KOPT-K1 (cell line): ENCODE measurements around the gene TBX19.

Experiments used
- H3K27ac ChIP-seq: fragments of 200-600 bp; sonication (generic); 2 replicates; pipeline ENCODE4 v1.5.1; 2016; ENCODE audit warnings: antibody characterized with exemption, mild to moderate bottlenecking, low read depth, low read length; ENCODE audit not compliant: poor library complexity, severe bottlenecking
- H3K36me3 ChIP-seq: fragments of 200-600 bp; sonication (generic); 2 replicates; pipeline ENCODE4 v1.5.1; 2017; ENCODE audit warnings: antibody characterized with exemption, mild to moderate bottlenecking, low read length, moderate library complexity; ENCODE audit not compliant: insufficient read depth
- H3K9me3 ChIP-seq: fragments of 200-600 bp; sonication (generic); 2 replicates; pipeline ENCODE4 v1.5.1; 2017; ENCODE audit warnings: antibody characterized with exemption, low read length, mild to moderate bottlenecking; ENCODE audit not compliant: insufficient read depth, poor library complexity, severe bottlenecking

The TBX19 gene

DNA sequence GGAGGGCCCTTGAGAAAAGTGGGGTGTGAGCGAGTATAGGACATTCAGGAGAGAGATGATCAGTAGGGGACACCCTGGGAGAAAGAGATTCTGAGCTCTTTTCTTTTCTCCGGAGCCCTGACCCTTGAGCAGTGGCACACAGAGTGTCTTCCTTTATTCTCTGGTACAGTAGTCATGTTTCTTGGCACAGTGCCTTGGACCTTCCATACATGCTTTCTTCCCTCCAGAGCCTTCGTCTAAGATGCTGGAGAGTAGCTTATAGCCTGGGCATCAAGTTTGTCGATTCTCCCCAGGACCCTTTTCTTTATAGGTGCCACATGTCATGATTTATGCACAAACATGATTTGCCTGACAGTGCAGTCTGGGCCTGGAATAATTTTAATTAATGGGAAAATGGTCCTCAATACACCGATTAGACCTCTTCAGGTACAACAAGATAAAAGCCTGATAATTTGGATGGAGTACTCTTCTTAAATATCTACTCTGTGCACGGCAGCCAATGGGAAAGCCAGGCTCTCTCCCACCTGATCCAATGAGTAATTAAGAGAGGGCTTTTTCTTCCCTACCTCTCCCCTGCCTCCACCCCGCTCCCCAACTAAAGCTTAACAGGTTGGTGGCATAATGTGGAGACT is at the start of gene TBX19:
TSS of gene TBX19 (plus strand) at position 582 of the 632 bp plus-strand sequence. CDS start 214 bp downstream, outside the sequence.
- Histone ChIP-seq H3K36me3 (no peaks in the 10 kb centered on the region), H3K9me3 (no peaks in the 10 kb centered on the region), H3K27ac (no peak within 1 kb of the TSS)

DNA sequence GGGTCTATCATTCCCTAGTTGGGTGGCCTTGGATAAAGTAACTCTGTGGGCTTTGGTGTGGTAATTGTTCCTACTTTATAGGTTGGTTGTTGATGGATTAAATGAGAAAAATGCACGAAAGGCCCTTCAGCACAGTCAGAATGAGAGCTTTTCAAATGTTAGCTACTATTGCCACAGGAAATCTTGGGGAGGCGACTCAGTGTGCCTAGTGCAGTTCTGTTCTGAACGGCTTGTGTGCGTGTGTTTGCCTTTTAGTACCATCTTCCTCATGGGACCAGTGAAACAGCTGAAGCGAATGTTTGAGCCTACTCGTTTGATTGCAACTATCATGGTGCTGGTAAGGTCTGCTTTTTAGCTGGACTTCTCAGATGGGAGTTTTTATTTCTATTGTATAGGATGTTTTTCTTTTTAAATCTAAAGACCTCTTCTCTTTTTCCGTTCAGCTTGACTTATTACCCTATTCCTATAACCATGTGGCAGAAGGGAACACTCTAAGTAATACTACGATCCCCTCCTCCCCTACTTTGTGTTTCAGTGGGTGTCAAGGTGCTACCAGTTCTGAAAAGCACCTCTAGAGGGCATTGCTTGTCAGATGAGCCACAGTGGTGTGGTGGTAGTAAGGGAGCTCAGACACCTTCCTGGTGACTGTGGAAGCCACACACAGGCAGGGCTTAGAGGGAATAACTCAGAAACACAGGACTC is 45.7 kb upstream of the TBX19 start:
- H3K27ac ChIP-seq: no peak overlapping the region
- no peaks in the 10 kb centered on the region for H3K9me3 ChIP-seq
- peaks cover 100% of the 10 kb centered on the region for H3K36me3 ChIP-seq

DNA sequence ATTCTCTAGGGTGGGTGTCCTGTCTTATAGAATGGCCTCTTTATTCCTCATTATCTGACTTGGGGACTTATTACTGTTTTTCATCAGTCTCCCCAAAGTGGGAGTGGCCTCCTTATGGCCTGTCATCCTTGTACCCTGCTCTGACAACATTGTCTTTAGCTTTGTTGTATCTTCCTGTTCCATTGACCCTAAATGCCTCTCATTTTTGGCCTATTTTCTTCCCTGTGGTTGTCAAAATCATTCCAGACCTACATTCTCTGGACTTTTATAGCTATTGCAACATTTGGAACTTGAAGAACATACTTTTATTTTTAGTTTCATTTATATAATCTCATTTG is 45.2 kb upstream of the TBX19 start:
- H3K36me3 ChIP-seq: peaks cover 100% of the 10 kb centered on the region
- H3K27ac ChIP-seq: no peak overlapping the region
- no peaks in the 10 kb centered on the region for H3K9me3 ChIP-seq

DNA sequence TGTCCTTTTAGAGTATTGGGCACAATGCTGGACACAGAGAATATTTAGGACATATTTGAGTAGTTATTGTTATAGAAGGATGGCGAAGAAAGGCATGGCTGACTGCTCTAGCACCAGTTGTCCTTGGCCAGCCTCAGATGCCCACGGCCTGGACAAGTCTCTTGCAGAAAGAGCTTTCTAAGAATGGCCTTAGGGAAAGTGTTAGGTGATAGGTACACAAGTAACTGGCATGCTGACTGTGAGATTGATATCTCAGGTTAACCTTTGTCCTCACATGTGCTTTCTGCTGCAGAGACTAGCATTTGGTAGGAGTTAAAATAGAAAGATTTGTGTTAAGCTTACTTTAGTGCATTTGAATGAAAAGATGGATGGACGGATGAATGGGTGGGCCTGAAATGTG is 44.7 kb upstream of the TBX19 start:
- H3K9me3 ChIP-seq: no peaks in the 10 kb centered on the region
- peaks cover 100% of the 10 kb centered on the region for H3K36me3 ChIP-seq
- no peak overlapping the region for H3K27ac ChIP-seq

DNA sequence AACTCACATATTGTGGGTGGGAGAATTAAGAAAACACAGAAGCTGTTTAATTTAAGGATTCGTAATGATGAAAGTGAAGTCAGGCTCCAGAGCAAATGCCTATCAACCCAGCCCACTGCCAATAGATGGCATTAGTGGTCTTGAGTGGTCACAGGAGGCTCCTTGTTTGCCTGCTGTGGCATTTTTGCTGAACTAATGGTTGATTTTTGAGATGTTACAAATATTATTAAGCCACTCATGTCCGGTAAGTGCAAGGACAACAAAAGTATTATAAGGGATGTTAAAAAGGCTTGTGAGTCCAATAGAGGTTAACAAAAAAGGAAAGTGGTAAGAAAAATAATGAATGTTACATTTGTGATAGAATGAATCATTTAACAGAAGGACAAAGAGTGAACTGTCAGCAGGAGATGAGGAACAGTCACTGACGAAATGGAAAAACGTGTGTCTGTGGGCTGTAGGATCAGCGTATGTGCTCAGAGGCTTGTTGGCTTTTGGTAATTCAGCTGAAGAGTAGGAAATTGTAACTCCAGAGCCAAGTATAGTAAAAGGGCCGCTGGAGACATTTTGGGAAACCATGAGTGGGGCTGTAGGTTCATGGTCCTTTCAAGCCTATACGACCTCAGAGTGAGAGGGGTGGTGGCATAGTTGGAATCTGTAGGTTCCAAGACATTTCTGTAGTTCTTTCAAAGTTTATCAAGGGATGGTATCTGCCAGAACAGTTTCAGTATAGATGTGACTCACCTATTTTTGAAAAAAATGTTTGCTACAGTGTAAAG is 43.7 kb upstream of the TBX19 start:
- Histone ChIP-seq H3K36me3 (peaks cover 100% of the 10 kb centered on the region), H3K9me3 (no peaks in the 10 kb centered on the region), H3K27ac (no peak overlapping the region)

DNA sequence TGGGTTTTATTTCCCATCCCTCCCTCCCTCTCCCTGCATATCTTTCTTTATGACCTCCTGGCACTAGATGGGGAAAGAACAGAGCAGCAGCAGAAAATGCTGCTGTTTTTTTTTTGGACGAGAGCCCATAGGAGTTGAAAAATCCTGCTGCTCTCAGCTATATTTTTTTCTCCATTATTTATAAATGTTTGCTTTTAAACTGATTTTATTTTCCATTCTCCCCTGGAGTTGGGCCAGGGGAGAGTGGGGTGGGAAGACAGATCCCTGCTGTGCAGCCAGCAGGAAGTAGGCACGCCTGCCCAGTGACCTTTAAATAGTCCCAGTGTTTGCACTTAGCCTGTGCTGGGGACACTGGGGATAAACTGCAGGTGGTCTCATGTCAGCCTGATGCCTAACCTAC is 37.5 kb upstream of the TBX19 start:
- peaks cover 99% of the 10 kb centered on the region for H3K36me3 ChIP-seq
- no peak overlapping the region for H3K27ac ChIP-seq
- H3K9me3 ChIP-seq: no peaks in the 10 kb centered on the region

DNA sequence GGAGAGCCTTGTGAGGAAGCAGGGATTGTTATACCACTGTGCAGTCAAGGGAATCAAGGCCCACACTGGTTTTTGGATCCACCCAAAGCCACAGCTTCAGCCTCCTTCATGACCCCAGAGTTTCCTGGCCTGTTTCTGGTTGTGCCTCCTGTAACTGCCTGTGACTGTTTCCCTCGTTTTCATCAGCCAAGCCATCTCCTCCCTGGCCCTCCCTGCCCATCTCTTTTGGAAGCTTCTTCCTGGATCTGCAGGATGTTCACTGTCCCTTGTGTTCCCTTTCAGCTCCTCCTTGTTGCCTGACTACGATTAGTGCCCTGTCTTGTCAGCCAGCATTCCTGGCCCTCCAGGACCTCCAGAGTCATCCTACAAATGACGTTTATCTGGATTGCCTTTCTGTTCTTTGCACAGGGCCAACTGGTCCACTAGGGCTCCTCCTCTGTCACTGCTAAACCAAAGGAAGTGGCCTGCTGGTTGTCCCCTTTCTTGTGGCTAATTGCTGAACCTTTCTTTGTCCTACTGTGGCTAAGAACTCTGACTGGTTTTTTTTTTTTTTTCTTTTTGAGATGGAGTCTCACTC is 37.0 kb upstream of the TBX19 start:
- no peaks in the 10 kb centered on the region for H3K9me3 ChIP-seq
- peaks cover 93% of the 10 kb centered on the region for H3K36me3 ChIP-seq
- peak overlapping the region; percentile 8 for H3K27ac ChIP-seq

DNA sequence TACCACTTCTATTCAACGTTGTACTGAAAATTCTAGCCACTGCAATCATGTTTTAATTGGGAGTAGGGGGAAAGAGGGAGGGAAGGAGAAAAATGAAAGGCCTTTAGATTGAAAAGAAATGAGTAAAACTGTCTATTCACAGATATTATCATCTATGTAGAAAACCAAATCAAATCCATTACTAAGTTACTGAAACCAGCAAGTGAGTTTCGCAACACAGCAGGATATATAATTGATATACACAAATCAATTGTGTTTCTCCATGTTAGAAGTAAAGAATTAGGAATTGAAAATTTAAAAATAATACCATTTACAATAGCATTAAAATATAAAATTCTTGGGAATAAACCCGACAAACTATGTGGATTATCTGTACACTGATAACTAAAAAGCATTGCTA is 35.6 kb upstream of the TBX19 start:
- peaks cover 92% of the 10 kb centered on the region for H3K36me3 ChIP-seq
- H3K9me3 ChIP-seq: no peaks in the 10 kb centered on the region
- no peak overlapping the region for H3K27ac ChIP-seq

DNA sequence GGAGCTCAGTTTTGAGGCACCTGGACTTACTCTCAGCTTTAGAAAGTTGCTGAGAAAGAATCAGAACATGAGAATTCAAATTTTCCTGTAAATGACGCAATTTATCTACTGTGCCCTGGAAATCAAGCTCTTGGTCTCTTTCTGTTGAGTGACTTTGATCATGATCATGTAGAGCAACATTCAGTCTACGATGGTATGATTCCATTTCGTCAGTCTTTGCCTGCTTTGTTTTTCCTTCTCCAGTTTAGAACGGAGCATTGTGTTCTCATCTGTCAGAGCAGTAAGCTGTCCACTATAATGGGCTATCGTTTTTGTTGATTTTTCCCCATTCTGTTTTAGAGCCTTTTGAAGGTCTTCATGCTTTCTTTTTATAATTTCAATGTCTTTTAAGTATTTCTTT is 34.2 kb upstream of the TBX19 start:
- Histone ChIP-seq H3K36me3 (peaks cover 92% of the 10 kb centered on the region), H3K9me3 (no peaks in the 10 kb centered on the region), H3K27ac (no peak overlapping the region)

DNA sequence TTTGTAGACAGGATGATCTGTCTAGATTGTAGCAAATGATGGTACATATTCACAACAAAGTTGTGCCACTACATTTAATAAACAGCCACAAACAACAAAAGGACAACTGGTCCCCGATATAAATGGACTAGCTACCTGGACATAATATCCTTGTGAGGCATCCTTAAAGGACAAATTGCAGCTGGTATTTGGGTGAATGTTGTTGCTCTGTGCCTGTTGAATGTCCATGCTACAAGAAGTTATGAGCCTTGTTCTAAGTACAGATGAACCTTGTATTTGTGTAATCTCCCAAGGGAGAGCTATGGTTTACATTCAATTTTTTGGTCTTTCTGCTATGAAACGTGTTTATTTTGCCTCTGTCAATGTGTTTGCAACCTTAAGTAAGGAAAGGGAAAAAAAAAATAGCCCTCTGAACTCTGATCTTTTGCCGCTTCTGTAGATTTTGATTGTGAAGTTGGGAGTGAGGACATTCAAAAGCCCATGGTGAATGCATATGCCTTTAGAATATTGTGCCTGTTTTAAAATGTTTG is 28.4 kb upstream of the TBX19 start:
- Histone ChIP-seq H3K9me3 (peaks cover 30% of the 10 kb centered on the region), H3K36me3 (peaks cover 86% of the 10 kb centered on the region), H3K27ac (no peak overlapping the region)

DNA sequence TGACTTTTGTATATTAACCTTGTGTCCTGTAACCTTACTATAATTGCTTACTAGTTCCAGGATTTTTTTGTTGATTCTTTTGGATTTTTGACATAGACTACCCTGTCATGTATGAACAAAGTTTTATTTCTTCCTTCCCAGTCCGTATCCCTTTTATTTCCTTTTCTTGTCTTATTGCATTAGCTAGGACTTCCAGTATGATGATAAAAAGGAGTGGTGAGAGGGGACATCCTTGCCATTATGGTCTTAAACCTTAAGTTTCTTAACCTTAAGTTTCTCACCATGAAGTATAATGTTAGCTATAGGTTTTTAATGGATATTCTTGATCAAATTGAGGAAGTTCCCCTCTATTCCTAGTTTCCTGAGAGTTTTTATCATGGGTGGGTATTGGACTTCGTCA is 24.5 kb upstream of the TBX19 start:
- peaks cover 30% of the 10 kb centered on the region for H3K9me3 ChIP-seq
- peaks cover 54% of the 10 kb centered on the region for H3K36me3 ChIP-seq
- no peak overlapping the region for H3K27ac ChIP-seq

DNA sequence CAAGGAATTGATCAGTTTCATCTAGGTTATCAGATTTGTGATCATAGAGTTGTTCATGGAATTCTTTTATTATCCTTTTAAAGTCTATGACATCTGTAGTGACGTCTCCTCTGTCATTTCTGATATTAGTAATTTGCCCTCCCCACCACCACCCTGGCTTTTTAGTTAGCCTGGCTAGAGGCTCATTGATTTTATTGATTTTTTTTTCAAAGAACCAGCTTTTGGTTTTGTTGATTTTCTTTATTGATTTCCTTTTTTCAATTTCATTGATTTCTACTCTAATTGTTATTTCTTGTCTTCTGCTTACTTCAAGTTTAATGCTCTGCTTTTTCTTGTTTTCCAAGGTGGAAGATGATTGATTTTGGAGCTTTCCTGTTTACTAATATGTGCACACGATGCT is 23.3 kb upstream of the TBX19 start:
- no peak overlapping the region for H3K27ac ChIP-seq
- peaks cover 42% of the 10 kb centered on the region for H3K36me3 ChIP-seq
- H3K9me3 ChIP-seq: peaks cover 30% of the 10 kb centered on the region

DNA sequence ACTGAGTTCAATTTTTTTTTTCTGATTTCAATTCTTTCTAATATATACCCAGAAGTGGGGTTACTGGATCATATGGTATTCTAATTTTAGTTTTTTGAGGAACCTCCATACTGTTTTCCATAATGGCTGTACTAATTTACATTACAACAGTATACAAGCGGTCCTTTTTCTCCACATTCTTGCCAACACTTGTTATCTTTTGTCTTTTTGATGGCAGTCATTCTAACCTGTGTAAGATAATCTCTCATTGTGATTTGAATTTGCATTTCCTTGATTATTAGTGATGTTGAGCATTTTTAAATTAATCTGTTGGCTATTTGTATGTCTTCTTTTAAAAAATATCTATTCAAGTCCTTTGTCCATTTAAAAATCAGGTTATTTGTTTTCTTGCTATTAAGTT is 21.1 kb upstream of the TBX19 start:
- Histone ChIP-seq H3K9me3 (peaks cover 33% of the 10 kb centered on the region), H3K36me3 (peaks cover 34% of the 10 kb centered on the region), H3K27ac (no peak overlapping the region)

DNA sequence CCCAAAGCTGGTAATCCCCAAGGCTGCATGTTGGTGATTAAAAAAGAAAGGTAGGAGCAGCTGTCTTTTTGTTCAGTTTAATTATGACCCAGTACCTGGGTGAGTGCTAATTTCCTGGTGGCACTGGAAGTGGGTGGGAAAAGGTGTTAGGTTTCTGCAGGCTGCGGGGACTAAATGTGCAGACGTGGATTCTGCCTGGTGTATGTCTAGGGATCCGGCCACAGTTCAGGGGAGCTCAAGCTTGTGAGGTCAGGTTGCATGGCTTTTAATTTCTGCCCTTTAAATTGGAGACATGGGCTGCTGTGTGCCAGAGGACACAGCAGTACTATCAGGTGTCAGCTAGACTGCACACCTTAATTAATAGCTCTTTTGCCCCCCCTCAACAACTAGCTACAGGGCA is 20.3 kb upstream of the TBX19 start:
- H3K27ac ChIP-seq: no peak overlapping the region
- H3K36me3 ChIP-seq: peaks cover 35% of the 10 kb centered on the region

DNA sequence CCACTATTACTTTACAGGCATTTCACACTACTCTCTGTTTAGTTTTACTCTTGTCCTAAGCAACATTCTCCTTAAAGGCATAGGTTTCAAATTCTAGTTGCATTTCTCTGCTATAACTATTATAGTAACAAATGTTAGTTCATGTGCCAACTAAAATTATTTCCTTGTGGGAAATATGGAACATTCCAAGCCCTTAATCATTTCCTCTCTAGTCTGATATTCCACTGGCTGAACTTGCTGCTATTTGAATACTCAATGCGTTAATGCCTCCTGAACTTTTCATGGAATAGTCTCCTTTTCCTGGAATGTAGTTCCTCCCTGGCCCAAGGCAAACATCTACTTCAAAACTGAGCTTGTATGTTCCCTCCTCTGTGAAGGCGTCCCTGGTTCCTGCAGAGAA is 19.3 kb upstream of the TBX19 start:
- Histone ChIP-seq H3K9me3 (peaks cover 31% of the 10 kb centered on the region), H3K27ac (no peak overlapping the region), H3K36me3 (peaks cover 28% of the 10 kb centered on the region)

More for the DNA sequence above, 20.3 kb upstream of the TBX19 start:
- peaks cover 33% of the 10 kb centered on the region for H3K9me3 ChIP-seq
